GM19023 (cell line): ENCODE results near the gene CAPZB.

ENCODE experiments used
- ATAC-seq: cut with Tn5 transposase; IDR thresholded peaks from one replicate; pipeline ENCODE4 v1.9.1; 2021; ENCODE audit warnings: mild to moderate bottlenecking, moderate library complexity; ENCODE audit not compliant: unreplicated experiment

Gene CAPZB

GRCh38 chr1:19450811-19451515 is 34.4 kb downstream of the CAPZB start:
- no peak for ATAC-seq

DNA sequence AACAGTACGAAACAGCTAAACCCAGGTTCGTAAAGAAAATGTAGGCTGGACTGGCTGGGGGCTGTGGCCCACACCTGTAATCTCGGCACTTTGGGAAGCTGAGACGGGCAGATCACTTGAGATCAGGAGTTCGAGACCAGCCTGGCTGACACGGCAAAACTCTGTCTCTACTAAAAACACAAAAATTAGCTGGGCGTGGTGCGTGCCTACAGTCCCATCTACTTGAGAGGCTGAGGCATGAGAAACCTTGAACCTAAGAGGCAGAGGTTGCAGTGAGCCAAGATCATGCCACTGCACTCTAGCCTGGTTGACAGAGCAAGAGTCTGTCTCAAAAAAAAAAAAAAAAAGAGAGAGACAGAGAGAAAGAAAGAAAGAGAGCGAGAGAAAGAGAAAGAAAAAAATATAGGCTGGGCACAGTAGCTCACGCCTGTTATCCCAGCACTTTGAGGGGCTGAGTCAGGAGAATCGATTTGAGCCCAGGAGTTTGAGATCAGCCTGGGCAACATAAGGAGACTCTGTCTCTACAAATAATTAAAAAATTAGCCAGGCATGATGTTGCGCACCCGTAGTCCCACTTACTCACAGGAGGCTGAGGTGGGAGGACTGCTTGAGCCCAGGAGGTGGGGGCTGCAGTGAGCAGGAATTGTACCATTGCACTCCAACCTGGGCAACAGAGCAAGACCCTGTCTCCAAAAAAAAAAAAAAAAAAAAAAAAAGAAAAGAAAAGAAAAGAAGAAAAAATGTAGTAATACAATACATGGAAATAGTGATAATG is 35.7 kb downstream of the CAPZB start:
- no peak for ATAC-seq

GRCh38 chr1:19448491-19449439 is 36.6 kb downstream of the CAPZB start:
- no peak for ATAC-seq

DNA sequence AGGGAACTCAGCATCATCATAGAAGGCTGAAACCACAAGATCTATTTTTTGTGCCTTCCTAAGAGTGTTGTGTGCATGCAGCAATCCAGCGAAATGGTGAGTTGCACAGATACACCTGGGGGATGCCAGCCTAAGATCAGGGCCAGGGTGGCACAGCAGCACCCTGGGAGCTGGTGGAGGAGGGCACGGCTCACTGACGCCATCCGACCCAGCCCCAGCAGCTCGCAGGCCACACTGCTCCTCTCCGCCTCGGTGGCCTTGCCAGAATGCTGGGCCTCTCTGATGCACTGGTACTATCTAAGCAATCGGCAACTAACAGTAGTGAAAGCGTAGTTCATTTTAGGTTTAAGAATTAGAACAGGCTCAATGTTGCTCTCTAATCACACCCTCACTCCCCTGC is 37.8 kb downstream of the CAPZB start:
- ATAC-seq = no peak

- ATAC-seq = no peak
Observed at GRCh38 chr1:19445417-19446342, 39.7 kb downstream of the CAPZB start.

GRCh38 chr1:19444296-19445021 is 40.9 kb downstream of the CAPZB start:
- no peak for ATAC-seq

DNA sequence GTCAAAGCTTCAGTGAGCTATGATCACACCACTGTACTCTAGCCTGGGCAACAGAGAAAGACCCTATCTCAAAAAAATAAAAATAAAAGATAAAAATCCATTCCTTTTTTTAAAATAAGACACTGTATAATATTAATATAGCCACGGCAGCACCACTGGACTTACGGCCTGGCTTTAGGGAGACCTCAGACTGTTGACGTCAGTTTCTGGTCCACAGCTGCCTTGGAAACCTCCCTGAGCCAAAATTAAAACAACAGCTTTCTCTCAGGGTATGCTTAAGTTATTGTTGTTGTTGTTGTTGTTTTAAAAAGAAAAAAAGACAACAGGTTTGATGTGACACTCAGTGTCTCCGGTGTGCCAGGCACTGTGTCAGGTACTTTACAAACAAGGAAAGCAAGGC is 42.0 kb downstream of the CAPZB start:
- ATAC-seq = no peak

DNA sequence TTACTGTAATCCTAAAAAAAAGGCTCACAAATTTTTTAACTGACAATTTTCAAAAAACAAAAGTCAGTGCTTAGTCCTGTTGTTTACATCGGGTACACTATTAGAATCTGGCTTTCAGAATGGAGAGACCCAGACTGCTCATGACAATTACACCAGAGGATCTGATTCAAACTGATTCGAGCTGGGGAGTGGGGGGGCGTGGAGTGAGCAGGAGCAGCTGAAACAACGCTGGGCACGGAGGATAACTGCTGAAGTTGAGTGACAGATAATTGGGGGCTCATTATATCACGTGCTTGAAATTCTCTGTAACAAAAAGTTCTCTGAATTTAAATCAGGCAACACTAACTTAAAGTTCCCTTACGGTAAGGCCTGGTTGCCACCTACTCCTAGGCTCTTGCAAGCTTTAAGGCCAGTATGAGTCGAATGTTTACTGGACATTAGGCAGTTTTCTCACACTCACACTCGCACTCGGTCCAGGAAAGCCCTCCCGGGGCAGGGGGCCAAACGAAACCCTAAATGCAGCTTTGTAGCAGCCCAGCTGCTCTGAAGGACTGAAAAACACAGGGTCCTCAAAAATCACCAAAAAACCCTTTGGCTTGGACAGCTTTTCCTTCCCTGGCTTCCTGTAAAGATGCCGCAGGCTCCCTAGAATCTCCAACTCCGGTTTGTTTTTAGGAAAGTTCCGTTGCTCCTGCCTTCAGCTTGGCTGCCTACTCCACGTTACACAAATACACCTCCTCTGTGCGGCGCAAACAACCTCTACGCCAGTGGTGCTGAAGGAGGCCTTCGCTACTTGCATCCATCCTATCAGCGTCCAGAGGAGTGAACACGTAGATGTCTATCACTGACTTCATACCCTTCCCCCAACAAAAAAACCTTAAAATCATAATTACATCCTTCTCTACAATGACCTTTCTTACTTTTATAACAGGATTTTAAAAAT is 42.9 kb downstream of the CAPZB start:
- no peak for ATAC-seq

- no peak for ATAC-seq
Observed at GRCh38 chr1:19441048-19441780, 44.1 kb downstream of the CAPZB start.

DNA sequence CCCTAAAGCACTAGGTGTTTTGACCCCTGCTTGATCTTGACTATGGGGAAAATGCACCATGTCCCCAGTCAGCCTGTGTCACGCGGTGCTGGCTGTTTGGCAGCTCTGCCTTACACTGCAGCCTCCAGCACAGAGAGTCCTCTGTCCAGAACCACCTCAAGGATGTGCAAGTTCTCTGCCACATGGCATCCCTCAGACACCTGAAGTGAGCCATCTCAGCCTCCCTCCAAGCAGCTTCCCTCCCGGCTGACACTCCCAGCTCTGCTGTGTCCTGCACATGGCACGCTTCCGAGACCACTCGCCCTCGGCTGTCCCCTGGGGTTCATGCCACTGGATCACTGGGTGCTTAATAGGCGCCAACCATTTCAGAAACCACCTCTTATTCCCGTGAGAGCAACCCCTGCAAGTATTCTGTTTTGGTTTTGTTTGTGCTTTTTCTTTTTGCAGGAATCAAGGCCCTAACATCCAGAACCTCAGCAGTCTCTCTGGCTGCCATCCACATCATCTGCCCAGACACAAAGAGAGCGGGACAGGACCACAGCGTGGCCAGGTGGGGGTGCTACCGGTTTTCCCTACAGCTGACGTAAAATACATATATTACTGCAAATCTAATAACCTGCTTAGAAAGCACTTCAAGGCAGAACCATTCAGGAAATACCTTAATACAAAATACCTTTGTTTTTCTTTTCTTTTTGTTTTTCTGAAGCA is 45.7 kb downstream of the CAPZB start:
- ATAC-seq = no peak

DNA sequence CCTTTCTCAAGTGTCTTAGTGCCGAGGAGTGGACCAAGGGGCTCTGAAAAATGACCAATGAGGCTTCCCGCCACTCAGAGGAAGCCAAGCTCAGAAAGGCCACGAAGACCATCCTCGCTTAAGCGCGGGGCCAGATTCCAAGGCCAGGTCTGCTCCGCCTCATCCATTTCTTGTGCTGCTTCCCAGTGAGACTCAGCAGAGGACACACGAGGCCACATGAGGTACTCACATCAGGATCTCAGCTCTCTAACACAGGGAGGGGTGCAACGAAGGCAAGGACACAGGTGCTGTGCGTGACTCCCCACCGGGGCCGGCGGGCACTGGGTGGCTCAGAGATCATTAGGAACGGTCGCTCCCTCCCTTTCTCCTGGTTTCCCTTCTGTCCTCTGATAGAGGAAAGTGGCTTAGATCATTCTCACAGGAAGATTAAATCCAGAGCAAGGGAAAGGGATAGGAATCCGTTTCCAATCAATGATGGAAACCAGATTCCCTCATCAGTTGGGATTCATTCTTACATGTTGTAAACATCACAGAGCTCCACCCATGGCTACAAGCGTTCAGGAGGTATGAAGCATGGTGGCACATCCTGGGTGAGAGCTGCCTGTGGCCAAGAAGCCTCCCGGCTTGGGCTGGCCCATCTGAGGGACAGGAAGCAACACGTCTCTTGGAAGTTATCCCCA is 46.7 kb downstream of the CAPZB start:
- no peak for ATAC-seq

DNA sequence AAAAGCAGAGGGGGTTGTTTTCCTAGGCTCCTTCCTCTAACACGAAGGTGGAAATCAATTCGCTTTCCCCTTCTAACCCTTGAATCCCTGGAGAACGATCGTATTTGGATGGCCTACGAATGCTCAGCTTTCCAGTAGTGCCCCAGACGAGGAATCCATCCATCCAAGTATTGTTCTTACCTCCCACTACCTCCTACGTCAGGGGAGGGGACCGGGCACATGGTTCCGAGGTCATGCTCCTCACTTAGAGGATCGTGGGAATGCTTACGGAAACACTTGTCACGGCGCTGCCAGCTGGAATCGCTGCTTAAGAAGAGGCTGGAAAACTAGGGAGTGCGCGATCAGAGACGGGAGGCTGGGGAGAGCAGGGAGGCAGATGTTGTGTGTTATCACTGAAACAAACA is 47.4 kb downstream of the CAPZB start:
- ATAC-seq = no peak

DNA sequence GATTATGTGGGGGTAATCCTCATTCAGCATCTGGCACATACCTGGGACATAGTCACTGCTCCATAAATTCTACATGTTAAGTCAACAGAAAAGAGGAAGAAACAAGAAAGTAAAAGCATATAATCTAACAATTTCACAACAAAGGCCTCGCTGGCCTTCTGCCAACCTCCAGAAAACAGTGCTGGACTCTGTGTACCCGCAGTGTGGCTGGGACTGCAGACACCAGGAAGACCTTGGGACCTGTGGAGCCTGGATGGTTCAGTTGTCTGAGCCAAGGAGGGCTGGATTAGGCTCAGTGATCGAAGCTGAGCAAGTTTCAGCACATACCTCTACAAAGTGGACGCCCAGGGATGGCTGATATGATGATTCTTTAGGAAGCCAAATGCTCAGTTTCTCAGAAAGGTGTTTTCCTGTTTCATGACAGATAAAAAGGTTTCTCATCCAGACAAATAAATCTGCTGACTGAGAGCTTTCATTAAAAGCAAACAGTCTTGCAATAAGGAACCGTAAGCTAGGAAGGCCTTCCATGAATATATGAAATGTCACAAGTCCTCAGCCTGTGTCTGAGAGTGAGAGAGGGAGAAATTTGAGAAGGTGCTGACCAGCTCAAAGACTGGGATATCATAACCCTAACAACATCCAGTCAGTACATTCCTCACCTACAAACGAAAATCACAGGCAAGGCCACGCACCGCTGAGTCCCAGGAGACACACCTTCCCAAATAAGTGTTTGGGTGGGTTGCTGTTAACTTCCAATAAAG is 48.4 kb downstream of the CAPZB start:
- no peak for ATAC-seq

- no peak for ATAC-seq
Observed at GRCh38 chr1:19435851-19436455, 49.4 kb downstream of the CAPZB start.

- no peak for ATAC-seq
Observed at GRCh38 chr1:19435181-19435580, 50.2 kb downstream of the CAPZB start.

DNA sequence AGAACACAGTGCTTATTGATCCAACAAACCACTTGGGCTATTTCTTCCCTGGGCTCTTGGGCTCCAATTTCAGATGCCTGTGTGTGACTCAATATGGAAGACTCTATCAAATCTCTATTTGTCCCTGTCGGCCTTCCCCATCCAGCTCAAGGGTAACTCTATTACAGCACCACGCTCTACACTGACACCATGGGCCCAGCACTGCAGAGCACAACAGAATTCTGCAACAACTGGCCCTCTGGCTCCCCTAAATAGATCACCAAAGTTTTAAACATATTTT is 51.7 kb downstream of the CAPZB start:
- ATAC-seq = no peak
